ENCODE data around the gene CDK12.

DNA sequence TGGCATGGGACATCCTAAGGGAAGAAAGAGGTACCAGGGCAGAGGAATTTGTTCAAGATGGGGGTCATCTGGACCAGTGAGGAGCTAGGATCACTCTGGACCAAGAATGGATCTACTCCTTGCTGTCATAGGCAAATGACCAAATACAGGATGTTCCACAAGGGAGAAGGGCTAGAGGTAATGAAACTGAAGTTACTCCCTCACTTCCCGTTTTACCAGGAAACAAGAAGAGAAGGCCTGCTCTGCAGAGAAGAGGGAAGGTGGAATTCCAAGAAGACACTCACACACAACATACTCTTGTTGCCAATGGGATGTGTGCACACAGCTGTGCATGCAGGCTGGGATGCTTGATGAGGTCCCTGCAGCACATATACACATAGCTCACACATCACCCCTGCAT, 107.8 kb downstream of the CDK12 start:
- TF ChIP-seq POLR2A (IDR thresholded peaks at IDR 0.05) (no peak), CTCF (IDR thresholded peaks at IDR 0.05) (no peak)
